IMR-90 (cell line): ENCODE measurements around the gene CCDC142. TPM values are rescaled to one million over a fixed set of nuclear protein-coding genes. Genes with fewer than 3 reads are reported as not detected.

ENCODE experiments used
- ATAC-seq: fragments of 200-7000 bp; cut with Tn5 transposase; 2 replicates; pipeline ENCODE4 v1.9.1; 2020; ENCODE audit warnings: low read depth, mild to moderate bottlenecking, moderate library complexity
- BruUV-seq: library from RNA; stranded (reverse); fragments of 400-500 nt; replicated peaks from 2 replicates; lab custom pipeline; 2021; lab: Mats Ljungman, UMichigan
- CTCF ChIA-PET: fragments of 300-600 bp; formaldehyde crosslinking; extraction: SDS; loops from one replicate; lab custom pipeline; 2021; ENCODE audit warnings: antibody characterized with exemption; lab: Yijun Ruan, JAX
- POLR2A ChIA-PET: fragments of 300-600 bp; sonication (Branson Sonifier 250); formaldehyde crosslinking; loops from one replicate; lab custom pipeline; 2022; ENCODE audit warnings: antibody characterized with exemption; ENCODE audit not compliant: unreplicated experiment; lab: Charles Lee
- DNase-seq: peaks from one replicate; pipeline ENCODE4 v3.0.0; 2013
- H2AFZ ChIP-seq: replicated peaks from 2 replicates; pipeline ENCODE3; 2013; ENCODE audit warnings: low read length, mild to moderate bottlenecking; ENCODE audit not compliant: poor library complexity
- H2AK5ac ChIP-seq: 2 replicates; pipeline ENCODE4 v1.6.1; 2013; ENCODE audit warnings: low read depth, low read length, inconsistent platforms
- H2AK9ac ChIP-seq: replicated peaks from 2 replicates; pipeline ENCODE3; 2013; ENCODE audit warnings: mild to moderate bottlenecking, low read depth, low read length, moderate library complexity; ENCODE audit not compliant: poor library complexity
- H2BK120ac ChIP-seq: 2 replicates; pipeline ENCODE4 v1.6.1; 2013; ENCODE audit warnings: low read depth, low read length, inconsistent platforms
- H2BK15ac ChIP-seq: 3 replicates; pipeline ENCODE4 v1.6.1; 2013; ENCODE audit warnings: low read depth, low read length, inconsistent platforms
- H2BK20ac ChIP-seq: 2 replicates; pipeline ENCODE4 v1.6.1; 2013; ENCODE audit warnings: low read depth, mild to moderate bottlenecking, inconsistent platforms, low read length, moderate library complexity
- H2BK5ac ChIP-seq: 2 replicates; pipeline ENCODE4 v1.6.1; 2013; ENCODE audit warnings: mild to moderate bottlenecking, low read depth, low read length, inconsistent platforms; ENCODE audit not compliant: poor library complexity, severe bottlenecking
- H3K14ac ChIP-seq: replicated peaks from 2 replicates; pipeline ENCODE4 v1.6.1; 2013; ENCODE audit warnings: low read depth, low read length, inconsistent platforms
- H3K18ac ChIP-seq: 2 replicates; pipeline ENCODE4 v1.6.1; 2013; ENCODE audit warnings: low read depth, low read length, control low read depth
- H3K23ac ChIP-seq: 2 replicates; pipeline ENCODE4 v1.6.1; 2013; ENCODE audit warnings: low read depth, low read length, inconsistent platforms
- H3K27ac ChIP-seq: 2 replicates; pipeline ENCODE4 v1.5.1; 2013; ENCODE audit warnings: mild to moderate bottlenecking, control low read depth, low read length; ENCODE audit not compliant: insufficient read depth
- H3K27me3 ChIP-seq: 2 replicates; pipeline ENCODE4 v1.6.1; 2013; ENCODE audit warnings: low read length; ENCODE audit not compliant: control insufficient read depth, insufficient read depth
- H3K36me3 ChIP-seq: 2 replicates; pipeline ENCODE4 v1.6.1; 2013; ENCODE audit warnings: low read length, mixed read lengths; ENCODE audit not compliant: control insufficient read depth, insufficient read depth
- H3K4ac ChIP-seq: 2 replicates; pipeline ENCODE4 v1.6.1; 2013; ENCODE audit warnings: low read depth, low read length, inconsistent platforms
- H3K4me1 ChIP-seq: 2 replicates; pipeline ENCODE4 v1.6.1; 2013; ENCODE audit warnings: low read length, mixed read lengths; ENCODE audit not compliant: control insufficient read depth, insufficient read depth
- H3K4me2 ChIP-seq: 2 replicates; pipeline ENCODE4 v1.6.1; 2013; ENCODE audit warnings: low read depth, mild to moderate bottlenecking, control low read depth, low read length, moderate library complexity
- H3K4me3 ChIP-seq: 2 replicates; pipeline ENCODE4 v1.5.1; 2013; ENCODE audit warnings: low read depth, mild to moderate bottlenecking, control low read depth, low read length, moderate library complexity; ENCODE audit not compliant: insufficient read depth
- H3K56ac ChIP-seq: 2 replicates; pipeline ENCODE4 v1.6.1; 2013; ENCODE audit warnings: low read length, inconsistent platforms; ENCODE audit not compliant: insufficient read depth; ENCODE audit errors: extremely low read depth
- H3K79me1 ChIP-seq, 2 experiments: 2 replicates each; pipeline ENCODE4 v1.6.1; 2013; ENCODE audit warnings: low read length in 2 of 2, inconsistent platforms in 1 of 2, low read depth in 1 of 2
- H3K9ac ChIP-seq: 2 replicates; pipeline ENCODE4 v1.6.1; 2013; ENCODE audit warnings: low read depth, low read length, control low read depth
- H3K9me1 ChIP-seq: 2 replicates; pipeline ENCODE4 v1.6.1; 2013; ENCODE audit warnings: low read length, inconsistent platforms; ENCODE audit not compliant: insufficient read depth
- H3K9me3 ChIP-seq: 2 replicates; pipeline ENCODE4 v1.6.1; 2013; ENCODE audit warnings: low read length; ENCODE audit not compliant: control insufficient read depth, insufficient read depth
- H4K20me1 ChIP-seq: 2 replicates; pipeline ENCODE4 v1.6.1; 2013; ENCODE audit warnings: low read length, inconsistent platforms; ENCODE audit not compliant: insufficient read depth
- H4K5ac ChIP-seq: 2 replicates; pipeline ENCODE4 v1.6.1; 2013; ENCODE audit warnings: mild to moderate bottlenecking, low read depth, low read length, control low read depth
- H4K8ac ChIP-seq, 2 experiments: 2 replicates each; pipeline ENCODE4 v1.6.1; 2013; ENCODE audit warnings: low read depth in 2 of 2, low read length in 2 of 2, control low read depth in 1 of 2, inconsistent platforms in 1 of 2
- H4K91ac ChIP-seq: 2 replicates; pipeline ENCODE4 v1.6.1; 2013; ENCODE audit warnings: low read depth, low read length, inconsistent platforms; ENCODE audit not compliant: insufficient read depth
- BHLHE40 ChIP-seq: fragments of 150-350 bp; IDR thresholded peaks from 2 replicates; pipeline ENCODE4 v1.6.1; 2016; ENCODE audit warnings: mild to moderate bottlenecking, low read depth, low read length
- CHD1 ChIP-seq: IDR thresholded peaks from 2 replicates; pipeline ENCODE4 v1.6.1; 2012; ENCODE audit warnings: low read depth, low read length, improper control_type of control experiment
- FOS ChIP-seq: fragments of 150-350 bp; IDR thresholded peaks from 2 replicates; pipeline ENCODE4 v1.6.1; 2016; ENCODE audit warnings: low read depth, low read length
- MAZ ChIP-seq: IDR thresholded peaks from 2 replicates; pipeline ENCODE4 v1.6.1; 2012; ENCODE audit warnings: low read depth, mild to moderate bottlenecking, low read length, improper control_type of control experiment, moderate library complexity, borderline replicate concordance
- MXI1 ChIP-seq: IDR thresholded peaks from 2 replicates; pipeline ENCODE4 v1.6.1; 2012; ENCODE audit warnings: low read depth, mild to moderate bottlenecking, low read length, moderate library complexity, borderline replicate concordance
- NFE2L2 ChIP-seq: fragments of 150-350 bp; IDR thresholded peaks from 2 replicates; pipeline ENCODE4 v1.6.1; 2016; ENCODE audit warnings: low read depth, mild to moderate bottlenecking, low read length
- RFX5 ChIP-seq: IDR thresholded peaks from 2 replicates; pipeline ENCODE4 v1.8.0; 2012; ENCODE audit warnings: low read depth, mild to moderate bottlenecking, low read length, moderate library complexity
- WGBS, 2 experiments: methylation state at CpG; one replicate each; pipeline versions ENCODE4 v1.1.5 to v1.1.7; 2013; ENCODE audit warnings: missing lambda C conversion rate in 2 of 2; ENCODE audit not compliant: insufficient read length in 1 of 2; ENCODE audit errors: extremely low coverage in 2 of 2; 5-methylcytosine and 5-hydroxymethylcytosine counted together
- dilution Hi-C: fragments of 300-500 bp; cut with HindIII; formaldehyde crosslinking; loops from one replicate; pipeline ENCODE4 v1.14.3; 2018; ENCODE audit warnings: low sequenced_read_pairs; ENCODE audit not compliant: unreplicated experiment
- in situ Hi-C: fragments of 300-500 bp; cut with MboI; formaldehyde crosslinking; loops from 3 replicates; pipeline ENCODE4 v1.14.3; 2019; ENCODE audit warnings: low sequenced_read_pairs, inconsistent platforms, mixed read lengths
- intact Hi-C: fragments of 100-400 bp; cut with micrococcal nuclease; formaldehyde crosslinking; loops from 2 replicates; pipeline ENCODE4 v1.10.0; 2022
- polyA plus RNA-seq, 3 experiments: library from polyadenylated mRNA; depleted of rRNA; stranded (reverse); fragments of >200 nt; gene quantifications; 2 replicates each; pipeline ENCODE4 v1.2.3, GENCODE V29; 2012; ENCODE audit warnings: low replicate concordance in 1 of 3
- total RNA-seq: library from RNA; depleted of rRNA; stranded (reverse); fragments of >200 nt; gene quantifications from 2 replicates; pipeline ENCODE4 v1.2.3, GENCODE V29; 2012

Gene CCDC142
- total and polyA plus RNA-seq, 2 of the 4 experiments (the other 2 are of a cell fraction) = 8.4 to 14.0 TPM

DNA sequence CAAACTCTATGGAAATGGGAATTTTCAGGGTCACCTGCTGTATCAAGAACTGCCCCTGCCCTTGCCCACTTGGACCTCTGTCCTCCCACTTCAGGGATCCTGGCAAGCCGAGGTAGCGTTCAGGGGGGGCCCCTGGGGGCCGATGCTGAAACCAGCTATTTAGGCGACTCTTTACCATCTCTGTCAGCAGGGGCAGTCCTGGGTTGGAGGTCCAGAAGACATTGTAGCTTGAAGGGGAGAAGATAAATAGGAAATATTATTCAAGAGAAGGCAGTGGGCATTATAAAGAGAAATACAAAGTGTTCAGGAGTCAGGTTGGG is 20.1 kb downstream of the CCDC142 start:
- no peak overlapping the region for H2AK5ac ChIP-seq
- no peak overlapping the region for H2AFZ ChIP-seq
- no peak overlapping the region for H3K18ac ChIP-seq
- peaks cover 5% of the 10 kb centered on the region for H3K4me1 ChIP-seq
- H2BK120ac ChIP-seq = no peak overlapping the region
- no peak overlapping the region for H2BK20ac ChIP-seq
- no peaks in the 10 kb centered on the region for H3K9me3 ChIP-seq
- H3K27me3 ChIP-seq = no peaks in the 10 kb centered on the region
- WGBS, 2 experiments = 96% methylated on average over 3 of the region's 4 CpGs; no CpG with 5 or more reads in 1 of the 2 experiments
- H3K79me1 ChIP-seq = peaks cover 13 to 56% of the 10 kb centered on the region in 2 experiments; a peak in 3 of 4 replicates
- H2BK5ac ChIP-seq = no peak overlapping the region
- ATAC-seq (no peak), DNase-seq (no peak)
- no TSS peak for BruUV-seq
- H4K5ac ChIP-seq = no peak overlapping the region
- no peak for TF ChIP-seq RFX5
- TF ChIP-seq NFE2L2 = no peak
- no peak for TF ChIP-seq FOS
- no peak for TF ChIP-seq MXI1
- no peak for TF ChIP-seq BHLHE40
- no peak for TF ChIP-seq MAZ
- no peak for TF ChIP-seq CHD1
- H3K23ac ChIP-seq = no peak overlapping the region
- no peak overlapping the region for H3K9ac ChIP-seq
- no peak overlapping the region for H4K91ac ChIP-seq
- peaks cover 21% of the 10 kb centered on the region for H3K36me3 ChIP-seq
- POLR2A ChIA-PET = no interaction called here
- no peak overlapping the region for H3K4ac ChIP-seq
- no peaks in the 10 kb centered on the region for H4K20me1 ChIP-seq
- H3K27ac ChIP-seq = no peak overlapping the region
- intact Hi-C loops (no loop called here), in situ Hi-C loops (no loop called here), dilution Hi-C loops (no loop called here)
- no peak overlapping the region for H3K4me3 ChIP-seq
- H3K4me2 ChIP-seq = no peak overlapping the region
- CTCF ChIA-PET = no interaction called here
- H3K9me1 ChIP-seq = no peaks in the 10 kb centered on the region
- H3K14ac ChIP-seq = no peak overlapping the region
- no peak overlapping the region for H4K8ac ChIP-seq
- no peak overlapping the region for H3K56ac ChIP-seq
- no peak overlapping the region for H2BK15ac ChIP-seq
- no peak overlapping the region for H2AK9ac ChIP-seq
